Muscle layer of duodenum (tissue), 2 donors: ENCODE data around the gene GLYATL2.

Experiments used
- H3K27ac ChIP-seq: one replicate; pipeline ENCODE4 v1.7.0; 2013; ENCODE audit warnings: mild to moderate bottlenecking, low read length
- H3K27me3 ChIP-seq: one replicate; pipeline ENCODE4 v1.7.0; 2013; ENCODE audit warnings: low read depth, mild to moderate bottlenecking, control low read depth, low read length
- H3K36me3 ChIP-seq, 2 donors: one replicate each; pipeline ENCODE4 v1.7.0; 2013; ENCODE audit warnings: low read length in 2 of 2, control low read depth in 1 of 2, mild to moderate bottlenecking in 1 of 2; ENCODE audit not compliant: insufficient read depth in 2 of 2, control insufficient read depth in 1 of 2
- H3K4me1 ChIP-seq, 2 donors: one replicate each; pipeline ENCODE4 v1.7.0; 2013; ENCODE audit warnings: low read length in 2 of 2, mild to moderate bottlenecking in 2 of 2, control low read depth in 1 of 2, moderate library complexity in 1 of 2; ENCODE audit not compliant: insufficient read depth in 2 of 2, control insufficient read depth in 1 of 2
- H3K4me3 ChIP-seq, 2 donors: one replicate each; pipeline ENCODE4 v1.7.0; 2013; ENCODE audit warnings: low read length in 2 of 2, low read depth in 1 of 2, mild to moderate bottlenecking in 1 of 2
- H3K9me3 ChIP-seq, 2 donors: one replicate each; pipeline ENCODE4 v1.7.0; 2013; ENCODE audit warnings: low read length in 2 of 2, control low read depth in 1 of 2, mild to moderate bottlenecking in 1 of 2; ENCODE audit not compliant: control insufficient read depth in 1 of 2
- donor health status: healthy.

Gene GLYATL2

GRCh38 chr11:58845386-58845785, 882 bp upstream of the GLYATL2 start:
- Histone ChIP-seq H3K4me1 (no peaks in the 10 kb centered on the region), H3K27me3 (no peaks in the 10 kb centered on the region), H3K9me3 (no peaks in the 10 kb centered on the region), H3K4me3 (no peak overlapping the region), H3K36me3 (no peaks in the 10 kb centered on the region), H3K27ac (no peak overlapping the region)

- Histone ChIP-seq H3K4me3 (no peak overlapping the region), H3K27ac (no peak overlapping the region), H3K4me1 (no peaks in the 10 kb centered on the region), H3K27me3 (no peaks in the 10 kb centered on the region), H3K9me3 (no peaks in the 10 kb centered on the region), H3K36me3 (no peaks in the 10 kb centered on the region)
Observed at GRCh38 chr11:58837707-58838388, 6.7 kb downstream of the GLYATL2 start.

- Histone ChIP-seq H3K9me3 (no peaks in the 10 kb centered on the region), H3K36me3 (no peaks in the 10 kb centered on the region), H3K27ac (no peak overlapping the region), H3K27me3 (no peaks in the 10 kb centered on the region), H3K4me3 (no peak overlapping the region), H3K4me1 (no peaks in the 10 kb centered on the region)
Observed at GRCh38 chr11:58832056-58832645, 12.4 kb downstream of the GLYATL2 start.

GRCh38 chr11:58830673-58831301, 13.7 kb downstream of the GLYATL2 start:
- Histone ChIP-seq H3K4me1 (no peaks in the 10 kb centered on the region), H3K27me3 (no peaks in the 10 kb centered on the region), H3K9me3 (no peaks in the 10 kb centered on the region), H3K27ac (no peak overlapping the region), H3K4me3 (no peak overlapping the region), H3K36me3 (no peaks in the 10 kb centered on the region)

GRCh38 chr11:58829786-58830185, 14.7 kb downstream of the GLYATL2 start:
- Histone ChIP-seq H3K27ac (no peak overlapping the region), H3K4me3 (no peak overlapping the region), H3K27me3 (no peaks in the 10 kb centered on the region), H3K36me3 (no peaks in the 10 kb centered on the region), H3K4me1 (no peaks in the 10 kb centered on the region), H3K9me3 (no peaks in the 10 kb centered on the region)

DNA sequence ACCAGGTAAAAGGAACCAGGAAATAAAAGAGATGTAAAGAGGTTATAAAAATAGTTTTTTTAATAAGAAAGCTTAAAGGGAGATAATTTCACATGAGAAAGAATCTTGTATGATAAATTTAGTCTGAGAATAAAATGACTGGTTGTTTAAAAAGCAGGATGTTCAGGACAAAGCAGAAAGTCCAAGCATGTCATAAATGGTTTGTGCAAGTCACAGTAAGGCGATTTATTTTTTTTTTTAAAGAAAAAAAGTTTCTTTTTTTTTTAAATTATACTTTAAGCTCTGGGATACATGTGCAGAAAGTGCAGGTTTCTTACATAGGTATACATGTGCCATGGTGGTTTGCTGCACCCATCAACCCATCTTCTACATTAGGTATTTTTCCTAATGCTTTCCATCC, 30.8 kb downstream of the GLYATL2 start:
- Histone ChIP-seq H3K27ac (no peak overlapping the region), H3K4me1 (no peaks in the 10 kb centered on the region), H3K9me3 (peaks cover 0 to 25% of the 10 kb centered on the region in 2 donors), H3K27me3 (no peaks in the 10 kb centered on the region), H3K36me3 (no peaks in the 10 kb centered on the region), H3K4me3 (no peak overlapping the region)

GRCh38 chr11:58811499-58811898, 33.0 kb downstream of the GLYATL2 start:
- Histone ChIP-seq H3K27ac (no peak overlapping the region), H3K36me3 (no peaks in the 10 kb centered on the region), H3K4me3 (no peak overlapping the region), H3K4me1 (no peaks in the 10 kb centered on the region), H3K27me3 (no peaks in the 10 kb centered on the region), H3K9me3 (peaks cover 0 to 23% of the 10 kb centered on the region in 2 donors)

- Histone ChIP-seq H3K36me3 (no peaks in the 10 kb centered on the region), H3K27me3 (no peaks in the 10 kb centered on the region), H3K27ac (no peak overlapping the region), H3K4me3 (no peak overlapping the region), H3K4me1 (no peaks in the 10 kb centered on the region), H3K9me3 (no peaks in the 10 kb centered on the region)
Observed at GRCh38 chr11:58807343-58807742, 37.2 kb downstream of the GLYATL2 start.

DNA sequence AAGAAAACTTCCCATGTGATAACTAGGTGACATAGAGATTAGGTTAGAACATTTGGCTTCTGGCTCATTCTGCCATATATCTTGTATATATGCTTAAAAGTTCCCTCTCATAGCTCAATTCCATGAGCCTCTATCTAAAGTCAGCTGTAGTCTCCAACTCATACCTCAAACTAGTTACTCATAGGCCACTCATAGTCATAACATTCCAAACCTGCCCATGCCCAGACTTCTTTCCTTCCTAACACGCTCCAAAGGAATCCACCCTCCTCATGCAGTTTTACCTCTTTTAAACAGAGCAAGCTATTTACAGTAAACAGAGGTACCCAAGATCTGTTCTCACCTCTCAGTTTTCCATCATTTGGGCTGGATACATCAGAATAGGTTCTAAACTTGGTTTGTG, 39.4 kb downstream of the GLYATL2 start:
- Histone ChIP-seq H3K4me3 (no peak overlapping the region), H3K27me3 (no peaks in the 10 kb centered on the region), H3K9me3 (no peaks in the 10 kb centered on the region), H3K27ac (no peak overlapping the region), H3K36me3 (no peaks in the 10 kb centered on the region), H3K4me1 (no peaks in the 10 kb centered on the region)

DNA sequence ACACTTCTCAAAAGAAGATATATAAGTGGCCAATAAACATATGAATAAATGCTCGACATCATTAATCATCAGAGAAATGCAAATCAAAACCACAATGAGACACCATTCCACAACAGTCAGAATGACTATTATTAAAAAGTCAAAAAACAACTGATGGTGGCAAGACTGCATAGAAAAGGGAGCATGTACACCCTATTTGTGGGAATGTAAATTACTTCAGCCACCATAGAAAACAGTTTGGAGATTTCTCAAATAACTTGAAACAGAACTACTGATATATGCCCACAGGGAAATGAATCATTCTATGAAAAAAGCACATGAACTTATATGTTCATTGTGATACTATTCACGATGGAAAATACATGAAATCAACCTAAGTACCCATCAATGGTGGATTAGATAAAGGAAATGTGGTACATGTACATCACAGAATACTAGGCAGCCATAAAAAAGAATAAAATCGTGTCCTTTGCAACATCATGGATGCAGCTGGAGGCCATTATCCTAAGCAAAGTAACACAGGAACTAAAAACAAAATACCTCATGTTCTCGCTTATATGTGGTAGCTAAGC, 42.4 kb downstream of the GLYATL2 start:
- Histone ChIP-seq H3K4me3 (no peak overlapping the region), H3K4me1 (no peaks in the 10 kb centered on the region), H3K27ac (no peak overlapping the region), H3K27me3 (no peaks in the 10 kb centered on the region), H3K9me3 (no peaks in the 10 kb centered on the region), H3K36me3 (no peaks in the 10 kb centered on the region)

GRCh38 chr11:58801302-58801701, 43.2 kb downstream of the GLYATL2 start:
- Histone ChIP-seq H3K9me3 (no peaks in the 10 kb centered on the region), H3K27ac (no peak overlapping the region), H3K4me1 (no peaks in the 10 kb centered on the region), H3K36me3 (no peaks in the 10 kb centered on the region), H3K4me3 (no peak overlapping the region), H3K27me3 (no peaks in the 10 kb centered on the region)
